RKO (cell line): Measurements from ENCODE around the gene CBFB.

Experiments
- DNase-seq: peaks from one replicate; pipeline ENCODE4 v3.0.0-alpha.2; 2016; ENCODE audit warnings: low spot score

CBFB gene

GRCh38 chr16:67137605-67138004 is 108.7 kb downstream of the CBFB start:
- DNase-seq = no peak

DNA sequence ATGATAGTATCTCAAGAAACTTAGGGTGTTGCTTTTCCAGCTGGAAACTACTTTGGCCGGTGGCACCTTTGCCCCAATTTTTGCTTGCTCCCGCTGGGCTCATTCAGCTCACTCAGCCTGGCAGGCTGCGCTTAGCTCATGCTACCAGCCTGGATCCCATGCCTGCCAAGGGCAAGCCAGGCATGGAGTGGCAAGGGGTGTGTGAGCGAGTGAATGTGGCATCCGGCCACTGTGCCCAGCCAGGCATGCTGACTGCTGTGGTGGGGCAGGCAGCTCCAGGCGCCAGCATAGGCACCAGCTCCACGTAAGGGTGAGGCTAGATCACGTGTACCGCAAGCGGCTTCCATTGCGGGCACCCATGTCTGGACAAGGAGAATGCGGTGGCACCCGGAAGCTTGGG is 112.4 kb downstream of the CBFB start:
- no peak for DNase-seq

DNA sequence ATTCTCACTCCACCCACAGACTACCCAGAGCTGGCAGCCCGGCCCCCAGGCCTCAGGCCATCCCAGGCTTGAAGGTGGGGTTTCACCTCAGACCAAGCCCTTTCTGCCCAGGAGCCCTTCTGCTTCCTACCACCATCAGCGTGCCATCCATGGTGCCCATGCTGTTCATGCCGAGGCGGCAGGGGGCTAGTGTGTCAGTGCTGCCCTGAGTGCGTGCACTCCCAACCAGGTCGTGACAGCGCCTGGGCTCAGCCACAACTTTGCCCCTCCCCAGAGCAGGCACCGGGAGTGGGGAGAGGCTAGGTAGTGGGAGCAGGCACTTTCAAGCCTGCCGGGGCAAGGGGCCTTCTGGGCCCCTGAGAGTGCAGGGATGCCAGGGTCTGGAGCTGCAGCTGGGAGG is 113.4 kb downstream of the CBFB start:
- no peak for DNase-seq

DNA sequence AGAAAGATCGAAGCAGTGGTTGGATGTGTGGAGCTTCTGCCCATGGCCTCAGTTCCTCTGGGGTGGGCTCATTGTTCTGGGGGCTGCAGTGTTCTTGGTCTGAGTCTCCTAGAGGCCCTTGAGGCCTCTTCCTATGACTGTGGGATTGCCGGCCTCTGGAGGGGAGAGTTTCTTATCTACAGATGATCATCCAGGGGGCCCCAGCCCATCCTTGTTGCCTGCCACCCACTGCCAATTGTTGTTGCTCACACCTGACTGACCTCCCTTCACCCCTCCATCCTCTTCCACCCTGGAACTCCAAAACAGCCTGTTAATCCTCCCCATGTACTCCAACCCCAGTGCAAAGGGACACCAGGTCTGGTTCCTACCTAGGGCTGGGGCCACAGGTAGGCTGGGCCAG is 116.0 kb downstream of the CBFB start:
- no peak for DNase-seq

GRCh38 chr16:67145746-67146145 is 116.8 kb downstream of the CBFB start:
- no peak for DNase-seq

GRCh38 chr16:67146523-67147357 is 117.8 kb downstream of the CBFB start:
- DNase-seq = no peak

DNA sequence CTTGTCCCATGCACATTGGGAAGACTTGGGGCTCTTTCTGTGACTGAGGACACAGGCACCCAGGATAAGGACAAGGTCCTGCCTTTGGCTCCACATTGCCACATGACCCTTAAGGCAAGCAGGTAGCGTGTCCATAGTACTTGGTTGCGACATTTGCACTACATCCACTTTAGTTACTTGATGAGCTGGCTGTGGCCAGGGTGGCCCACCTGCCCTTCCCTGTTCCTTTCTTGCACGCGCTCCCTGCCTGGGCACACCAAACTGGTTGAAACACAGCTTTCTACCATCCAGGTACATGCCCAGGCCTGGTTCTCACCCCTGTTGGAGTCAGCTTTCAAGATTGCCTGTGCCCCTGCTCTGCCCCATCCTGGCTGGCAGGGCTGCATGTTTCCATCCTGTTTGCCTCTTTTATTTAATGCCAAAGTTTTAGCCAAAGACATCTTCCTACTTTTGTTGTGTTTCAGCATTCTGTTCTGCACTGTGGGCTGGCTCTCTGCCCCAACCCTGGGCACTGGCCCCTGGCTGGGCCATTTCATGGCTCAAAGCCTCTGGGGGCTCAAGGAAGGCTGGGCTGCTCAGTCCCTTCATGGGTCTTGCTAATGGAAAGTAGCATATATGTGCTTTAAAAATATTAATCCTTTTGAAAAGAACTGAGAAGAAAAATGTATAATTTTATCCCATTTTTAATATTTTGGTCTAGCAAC is 118.6 kb downstream of the CBFB start:
- no peak for DNase-seq

DNA sequence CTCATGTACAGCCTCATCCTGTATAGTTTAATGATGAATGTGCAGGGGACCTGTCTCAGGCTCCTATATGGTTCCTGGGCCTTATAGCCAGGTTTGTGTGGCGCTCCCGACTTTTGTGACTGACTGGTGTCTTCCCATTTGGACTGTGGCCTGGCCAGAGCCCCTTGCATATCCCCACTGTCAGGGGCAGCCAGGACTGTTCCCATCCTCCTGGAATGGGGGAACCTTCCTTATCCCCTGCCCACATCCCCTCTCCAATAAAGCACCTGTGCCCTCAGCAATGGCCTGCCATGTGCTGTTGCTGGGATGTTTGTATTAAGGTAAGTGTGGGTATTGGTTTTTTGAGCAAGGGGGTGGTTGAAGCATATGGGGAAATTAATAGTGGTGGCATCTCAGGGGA is 119.3 kb downstream of the CBFB start:
- no peak for DNase-seq

- DNase-seq = no peak
Observed at GRCh38 chr16:67148656-67149275, 119.8 kb downstream of the CBFB start.

DNA sequence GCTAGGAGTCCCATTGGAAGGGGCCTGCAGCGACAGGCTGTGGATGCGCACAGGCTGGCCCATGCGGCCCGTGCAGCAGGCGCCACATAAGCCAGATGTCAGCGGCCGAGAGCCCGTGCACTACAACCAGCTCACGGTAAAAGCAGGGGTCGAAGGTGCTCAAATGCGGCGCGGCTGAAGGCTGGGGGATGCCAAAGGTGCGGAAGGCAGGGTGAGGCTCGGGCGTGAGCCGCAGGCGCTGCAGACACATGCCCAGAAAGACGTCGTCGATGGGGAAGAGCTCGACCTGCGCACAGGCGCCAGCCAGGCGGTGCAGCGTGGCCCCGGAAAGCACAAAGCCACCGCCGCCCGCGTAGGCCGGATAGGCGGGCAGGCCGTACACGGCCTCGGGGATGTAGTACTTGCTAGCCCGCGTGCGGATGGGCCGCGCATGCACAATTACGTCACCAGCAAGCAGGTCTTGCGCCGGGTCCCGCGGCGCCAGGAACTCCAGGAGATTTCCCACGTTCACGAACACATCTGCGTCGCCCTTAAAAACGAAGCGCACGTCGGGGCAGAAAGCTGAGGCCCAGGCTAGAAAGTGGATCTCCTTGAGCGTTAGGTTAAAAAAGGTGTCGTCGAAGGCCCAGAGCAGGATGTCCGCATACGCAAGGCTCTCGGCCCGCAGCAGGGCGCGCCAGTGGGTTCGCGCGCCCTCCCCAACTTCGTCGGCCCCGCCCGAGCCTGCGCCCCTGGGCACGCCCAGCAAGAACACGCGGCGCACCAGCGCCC is 120.5 kb downstream of the CBFB start:
- DNase-seq = no peak

- DNase-seq = peak; percentile 54
Observed at GRCh38 chr16:67150047-67150832, 121.3 kb downstream of the CBFB start.
